Activated T-cell treated with anti-CD3 and anti-CD28 coated beads, Interleukin-2, amount 50 U/mL, for 72 hours (primary cell): Measurements from ENCODE around the gene ITCH. TPM values are rescaled to one million over a fixed set of nuclear protein-coding genes. Genes with fewer than 3 reads are reported as not detected.
"Not testable (repeated sequence)": the region's sequence is repeated elsewhere in the genome, so short reads cannot be mapped to it uniquely, and the experiment has no call there.

Source experiments
- ATAC-seq, 2 donors: fragments of 150-1000 bp; cut with Tn5 transposase; replicated peaks in 1 of 2; 2 replicates each; pipeline ENCODE4 v1.10.0; 2021; ENCODE audit warnings: moderate library complexity in 2 of 2, mild to moderate bottlenecking in 1 of 2
- DNase-seq, 2 donors: peaks; one replicate each; pipeline ENCODE4 v3.0.0; 2021 to 2022; ENCODE audit warnings: mixed read lengths in 1 of 2
- H3K27ac Mint-ChIP-seq: one replicate; pipeline ENCODE4 v1.8.0; 2022; ENCODE audit warnings: mild to moderate bottlenecking, moderate library complexity, mixed read lengths
- H3K27me3 Mint-ChIP-seq: one replicate; pipeline ENCODE4 v1.8.0; 2022; ENCODE audit warnings: low read depth, mixed read lengths
- H3K36me3 Mint-ChIP-seq, 2 donors: one replicate each; pipeline ENCODE4 v1.8.0; 2022; ENCODE audit warnings: mixed read lengths in 2 of 2, mild to moderate bottlenecking in 1 of 2; ENCODE audit not compliant: insufficient read depth in 2 of 2
- H3K4me1 Mint-ChIP-seq: one replicate; pipeline ENCODE4 v1.8.0; 2022; ENCODE audit warnings: low read depth, mixed read lengths
- H3K4me3 Mint-ChIP-seq, 2 donors: one replicate each; pipeline ENCODE4 v1.8.0; 2022; ENCODE audit warnings: mild to moderate bottlenecking in 2 of 2, mixed read lengths in 2 of 2, moderate library complexity in 2 of 2
- H3K9me3 Mint-ChIP-seq, 2 donors: one replicate each; pipeline ENCODE4 v1.8.0; 2022; ENCODE audit warnings: mixed read lengths in 2 of 2
- total RNA-seq, 2 donors: library from RNA; stranded (reverse); gene quantifications; one replicate each; pipeline ENCODE4 v1.2.3, GENCODE V29; 2022

Gene ITCH
- total RNA-seq, 2 donors from 2014 or later, result 66.5 to 72.1 TPM

GRCh38 chr20:34500823-34501222 is 137.8 kb downstream of the ITCH start:
- H3K9me3 Mint-ChIP-seq, result peaks cover 2 to 5% of the 10 kb centered on the region in 2 donors
- DNase-seq (no peak), ATAC-seq (no peak)
- no peaks in the 10 kb centered on the region for H3K4me1 Mint-ChIP-seq
- H3K4me3 Mint-ChIP-seq, result no peak overlapping the region
- peaks cover 23 to 41% of the 10 kb centered on the region in 2 donors for H3K36me3 Mint-ChIP-seq
- no peaks in the 10 kb centered on the region for H3K27me3 Mint-ChIP-seq
- no peak overlapping the region for H3K27ac Mint-ChIP-seq

GRCh38 chr20:34506480-34506879 is 143.4 kb downstream of the ITCH start:
- H3K27ac Mint-ChIP-seq, result no peak overlapping the region
- no peak overlapping the region for H3K4me3 Mint-ChIP-seq

GRCh38 chr20:34507702-34508413 is 144.8 kb downstream of the ITCH start:
- DNase-seq (no peak), ATAC-seq (no peak)
- H3K9me3 Mint-ChIP-seq, result no peaks in the 10 kb centered on the region
- no peak overlapping the region for H3K27ac Mint-ChIP-seq
- H3K27me3 Mint-ChIP-seq, result no peaks in the 10 kb centered on the region
- H3K4me1 Mint-ChIP-seq, result no peaks in the 10 kb centered on the region
- peaks cover 2 to 9% of the 10 kb centered on the region in 2 donors for H3K36me3 Mint-ChIP-seq
- H3K4me3 Mint-ChIP-seq, result no peak overlapping the region

More at GRCh38 chr20:34506480-34506879, 143.4 kb downstream of the ITCH start:
- no peak for DNase-seq
- Mint-ChIP-seq H3K27me3 (no peaks in the 10 kb centered on the region), H3K4me1 (no peaks in the 10 kb centered on the region), H3K36me3 (peaks cover 2 to 9% of the 10 kb centered on the region in 2 donors), H3K9me3 (no peaks in the 10 kb centered on the region)
- ATAC-seq, result no peak

GRCh38 chr20:34510575-34510974 is 147.5 kb downstream of the ITCH start:
- DNase-seq (no peak), ATAC-seq (no peak)
- H3K4me1 Mint-ChIP-seq, result peaks cover 13% of the 10 kb centered on the region
- no peaks in the 10 kb centered on the region for H3K27me3 Mint-ChIP-seq
- no peak overlapping the region for H3K27ac Mint-ChIP-seq
- H3K9me3 Mint-ChIP-seq, result no peaks in the 10 kb centered on the region
- no peak overlapping the region for H3K4me3 Mint-ChIP-seq
- peaks cover 0 to 6% of the 10 kb centered on the region in 2 donors for H3K36me3 Mint-ChIP-seq

GRCh38 chr20:34511891-34512265 is 148.8 kb downstream of the ITCH start:
- ATAC-seq (no peak), DNase-seq (no peak)
- H3K4me1 Mint-ChIP-seq, result peaks cover 13% of the 10 kb centered on the region
- H3K27ac Mint-ChIP-seq, result peak overlapping the region; percentile 7
- H3K36me3 Mint-ChIP-seq, result peaks cover 0 to 7% of the 10 kb centered on the region in 2 donors
- H3K4me3 Mint-ChIP-seq, result no peak overlapping the region
- no peaks in the 10 kb centered on the region for H3K9me3 Mint-ChIP-seq
- H3K27me3 Mint-ChIP-seq, result no peaks in the 10 kb centered on the region

GRCh38 chr20:34512266-34512954 is 149.3 kb downstream of the ITCH start:
- H3K36me3 Mint-ChIP-seq, result peaks cover 0 to 7% of the 10 kb centered on the region in 2 donors
- ATAC-seq, result no peak
- H3K27ac Mint-ChIP-seq, result peak overlapping the region; percentile 7
- H3K9me3 Mint-ChIP-seq, result no peaks in the 10 kb centered on the region
- H3K4me1 Mint-ChIP-seq, result peaks cover 13% of the 10 kb centered on the region
- H3K4me3 Mint-ChIP-seq, result no peak overlapping the region
- no peak for DNase-seq
- no peaks in the 10 kb centered on the region for H3K27me3 Mint-ChIP-seq

- no peak for ATAC-seq
- H3K9me3 Mint-ChIP-seq, result no peaks in the 10 kb centered on the region
These were observed 149.9 kb downstream of the ITCH start for GRCh38 chr20:34512955-34513419.

GRCh38 chr20:34514034-34514433 is 151.0 kb downstream of the ITCH start:
- not testable (repeated sequence) for DNase-seq, ATAC-seq, H3K36me3 Mint-ChIP-seq, H3K27ac Mint-ChIP-seq, H3K9me3 Mint-ChIP-seq, H3K27me3 Mint-ChIP-seq, H3K4me3 Mint-ChIP-seq
- peaks cover 28% of the 10 kb centered on the region for H3K4me1 Mint-ChIP-seq

More at GRCh38 chr20:34512955-34513419, 149.9 kb downstream of the ITCH start:
- Mint-ChIP-seq H3K36me3 (peaks cover 0 to 5% of the 10 kb centered on the region in 2 donors), H3K27ac (no peak overlapping the region), H3K4me1 (peaks cover 18% of the 10 kb centered on the region), H3K4me3 (no peak overlapping the region), H3K27me3 (no peaks in the 10 kb centered on the region)
- DNase-seq, result no peak

GRCh38 chr20:34514897-34515483 is 151.9 kb downstream of the ITCH start:
- Mint-ChIP-seq H3K36me3 (peaks cover 0 to 7% of the 10 kb centered on the region in 2 donors), H3K27ac (peak overlapping the region; percentile 99), H3K4me3 (peak overlapping the region; percentile 98 to 99), H3K27me3 (no peaks in the 10 kb centered on the region), H3K4me1 (peaks cover 28% of the 10 kb centered on the region), H3K9me3 (no peaks in the 10 kb centered on the region)
- peak; percentile 16 to 18 for ATAC-seq
- DNase-seq, result no peak

- Mint-ChIP-seq H3K27ac (peak overlapping the region; percentile 99), H3K27me3 (no peaks in the 10 kb centered on the region), H3K4me1 (peaks cover 30% of the 10 kb centered on the region), H3K36me3 (peaks cover 0 to 10% of the 10 kb centered on the region in 2 donors), H3K9me3 (no peaks in the 10 kb centered on the region), H3K4me3 (peak overlapping the region; percentile 98 to 99)
- ATAC-seq, result peak; percentile 65 to 70
- DNase-seq, result peak; percentile 76 to 78
These were observed 152.6 kb downstream of the ITCH start for GRCh38 chr20:34515484-34516246.

GRCh38 chr20:34516247-34517113 is 153.4 kb downstream of the ITCH start, which contains the start of gene DYNLRB1:
Gene DYNLRB1, plus strand, starts transcription at chr20:34516422. Its CDS starts 37 bp downstream, at chr20:34516459.
- peaks cover 0 to 10% of the 10 kb centered on the region in 2 donors for H3K36me3 Mint-ChIP-seq
- H3K4me3 Mint-ChIP-seq, result peak within 1 kb of the TSS; percentile 98 to 99
- peaks cover 38% of the 10 kb centered on the region for H3K4me1 Mint-ChIP-seq
- no peaks in the 10 kb centered on the region for H3K27me3 Mint-ChIP-seq
- no peaks in the 10 kb centered on the region for H3K9me3 Mint-ChIP-seq
- DNase-seq, result peak; percentile 96 to 97
- H3K27ac Mint-ChIP-seq, result peak within 1 kb of the TSS; percentile 99
- ATAC-seq, result peak; percentile 86 to 87

GRCh38 chr20:34517114-34517505 is 154.0 kb downstream of the ITCH start:
- H3K4me3 Mint-ChIP-seq, result peak overlapping the region; percentile 98 to 99
- H3K27me3 Mint-ChIP-seq, result no peaks in the 10 kb centered on the region
- H3K4me1 Mint-ChIP-seq, result peaks cover 41% of the 10 kb centered on the region
- H3K9me3 Mint-ChIP-seq, result peaks cover 0 to 2% of the 10 kb centered on the region in 2 donors
- peak overlapping the region; percentile 99 for H3K27ac Mint-ChIP-seq
- ATAC-seq (peak; percentile 22 to 24), DNase-seq (no peak)
- H3K36me3 Mint-ChIP-seq, result peaks cover 0 to 11% of the 10 kb centered on the region in 2 donors
